Measurements from ENCODE around the gene FAM3B.

Gene FAM3B

GRCh38 chr21:41319273-41319672 is 2.7 kb downstream of the FAM3B start:
- DNase-seq: no peak

- no peak for DNase-seq
Observed at GRCh38 chr21:41321211-41321907, 4.8 kb downstream of the FAM3B start.

DNA sequence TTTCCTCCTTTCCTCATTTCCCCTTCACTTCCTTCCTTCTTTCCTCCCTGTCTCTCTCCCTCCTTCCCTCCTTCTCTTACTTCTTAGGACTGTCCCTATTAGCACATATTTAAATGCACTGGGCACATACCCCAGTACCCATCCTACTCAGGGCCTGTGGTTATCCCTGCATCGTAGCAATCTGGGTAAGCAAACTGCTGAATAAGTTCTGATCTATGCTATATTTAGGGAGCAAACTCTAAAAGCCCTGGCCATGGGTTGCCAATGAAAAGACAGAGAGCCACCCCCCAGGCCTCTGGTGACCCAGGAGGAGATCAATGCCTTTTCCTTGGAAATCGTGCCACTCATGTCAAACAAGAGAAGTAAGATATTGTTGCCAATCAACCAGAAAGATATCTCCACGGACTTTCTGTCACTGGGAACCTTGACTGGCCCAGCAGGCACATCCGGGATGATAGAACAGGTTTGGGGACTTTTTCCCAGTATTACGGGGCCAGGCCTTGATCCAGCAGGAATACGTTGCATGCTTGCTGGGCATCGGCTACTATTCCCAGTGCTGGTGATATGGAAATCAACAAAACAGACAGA is 5.4 kb downstream of the FAM3B start:
- no peak for DNase-seq

DNA sequence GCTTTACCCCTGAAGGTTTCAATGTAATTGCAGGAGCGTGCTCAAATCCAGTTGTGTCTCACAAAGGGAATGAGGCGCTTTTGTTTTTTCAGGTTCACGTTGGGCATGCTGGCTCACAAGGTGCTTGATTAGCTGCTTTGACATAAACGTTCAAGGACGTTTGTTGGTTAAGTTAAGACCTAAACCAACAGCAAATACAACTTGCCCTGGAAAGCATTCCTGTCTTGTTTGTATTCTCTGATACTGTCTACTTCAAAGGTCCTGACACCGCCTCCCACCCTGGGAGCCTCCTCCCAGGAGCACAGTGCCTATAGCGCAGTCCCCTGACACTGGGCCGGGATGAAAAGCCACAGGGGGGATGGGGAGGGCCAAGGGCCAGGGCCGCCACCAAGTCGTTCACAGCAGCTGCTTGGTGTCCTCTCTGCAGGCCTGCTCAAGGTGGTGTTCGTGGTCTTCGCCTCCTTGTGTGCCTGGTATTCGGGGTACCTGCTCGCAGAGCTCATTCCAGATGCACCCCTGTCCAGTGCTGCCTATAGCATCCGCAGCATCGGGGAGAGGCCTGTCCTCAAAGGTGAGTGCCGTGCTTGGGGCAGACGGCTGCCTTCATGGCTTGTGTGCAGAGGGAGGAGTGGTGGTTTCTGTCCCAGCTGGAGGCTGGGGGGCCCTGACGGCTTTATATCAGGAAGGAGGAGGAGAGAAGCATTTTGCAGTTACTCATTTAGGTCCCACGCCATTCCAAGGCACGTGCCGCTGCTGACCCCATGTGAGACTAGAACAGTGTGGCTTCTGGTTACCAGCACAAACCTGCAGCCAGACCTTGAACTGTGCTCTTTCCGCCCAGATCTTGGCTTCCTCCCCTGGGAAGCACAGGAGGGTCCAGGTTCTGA is 6.1 kb downstream of the FAM3B start:
- DNase-seq: no peak

- no peak for DNase-seq
Observed at GRCh38 chr21:41325138-41325912, 8.7 kb downstream of the FAM3B start.

DNA sequence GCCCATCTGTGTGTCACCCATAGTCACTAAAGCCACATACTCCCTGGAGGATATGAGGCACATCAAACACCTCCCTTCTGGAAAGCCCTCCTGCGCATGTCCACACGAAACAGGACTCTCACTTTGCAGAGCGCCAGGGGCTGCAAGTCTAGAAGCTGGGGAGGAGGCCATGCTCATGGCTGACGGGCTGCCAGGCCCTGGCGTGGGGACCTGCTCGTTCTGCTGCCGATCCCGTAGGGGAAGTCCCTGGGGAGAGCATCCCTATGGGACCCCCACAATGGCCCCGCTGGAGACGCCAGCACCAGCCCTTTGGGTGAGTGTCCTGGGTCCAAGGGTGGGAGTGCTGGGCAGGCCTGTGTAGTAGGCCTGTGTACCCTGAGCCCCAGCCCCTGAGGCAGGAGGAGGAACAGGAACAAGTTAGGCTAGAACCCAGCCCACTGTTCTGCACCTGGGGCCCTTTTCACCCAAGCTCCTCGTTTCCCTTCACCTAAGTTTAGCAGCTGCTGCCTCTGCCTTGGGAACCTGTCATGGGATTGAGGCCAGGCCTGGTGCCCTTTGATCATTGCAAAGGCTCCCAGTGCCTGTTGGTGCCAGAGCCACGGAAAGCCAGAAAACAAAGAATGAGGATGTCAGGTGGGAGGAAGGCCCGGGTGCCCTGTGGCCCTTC is 9.9 kb downstream of the FAM3B start:
- no peak for DNase-seq

- DNase-seq: no peak
Observed at GRCh38 chr21:41327753-41328152, 11.2 kb downstream of the FAM3B start.

- DNase-seq: no peak
Observed at GRCh38 chr21:41328660-41329607, 12.3 kb downstream of the FAM3B start.

- no peak for DNase-seq
Observed at GRCh38 chr21:41333752-41334151, 17.2 kb downstream of the FAM3B start.

- no peak for DNase-seq
Observed at GRCh38 chr21:41337515-41337914, 20.9 kb downstream of the FAM3B start.

DNA sequence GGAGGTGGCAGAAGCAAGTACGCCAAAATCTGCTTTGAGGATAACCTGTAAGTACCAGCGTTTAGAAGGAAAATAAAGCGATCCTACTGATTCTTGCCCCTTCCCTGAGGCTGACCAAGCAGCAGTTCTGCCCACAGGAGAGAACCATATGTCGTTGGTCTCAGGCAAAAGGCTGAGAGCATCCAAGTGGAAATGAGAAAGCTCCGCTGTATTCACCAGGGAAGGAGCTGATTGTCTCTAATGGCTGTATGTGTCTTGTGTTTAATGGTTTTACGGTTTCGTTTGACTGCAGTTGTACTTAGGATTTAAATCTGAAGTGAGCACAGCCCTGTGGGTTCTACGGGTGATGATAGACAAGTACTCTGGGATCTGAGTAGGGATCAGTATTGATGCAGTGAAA is 21.9 kb downstream of the FAM3B start:
- DNase-seq: no peak

DNA sequence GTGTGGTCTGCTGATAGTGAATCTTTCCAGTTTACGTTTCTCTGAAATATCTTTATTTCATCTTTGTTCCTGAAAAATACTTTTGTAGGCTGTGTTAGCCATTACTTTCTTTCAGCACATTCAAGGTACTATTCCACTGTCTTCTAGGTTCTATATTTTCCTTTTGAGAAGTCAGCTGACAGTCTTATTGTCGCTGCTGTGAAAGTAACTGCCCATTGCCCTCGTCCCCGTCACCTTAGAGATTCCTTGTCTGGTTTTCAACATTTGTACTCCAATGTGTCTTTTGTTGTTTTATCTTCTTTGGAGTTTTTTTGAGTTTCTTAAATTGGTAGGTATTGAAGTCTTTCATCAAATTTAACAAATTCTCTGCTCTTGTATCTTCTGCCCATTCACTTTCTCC is 25.4 kb downstream of the FAM3B start:
- no peak for DNase-seq

DNA sequence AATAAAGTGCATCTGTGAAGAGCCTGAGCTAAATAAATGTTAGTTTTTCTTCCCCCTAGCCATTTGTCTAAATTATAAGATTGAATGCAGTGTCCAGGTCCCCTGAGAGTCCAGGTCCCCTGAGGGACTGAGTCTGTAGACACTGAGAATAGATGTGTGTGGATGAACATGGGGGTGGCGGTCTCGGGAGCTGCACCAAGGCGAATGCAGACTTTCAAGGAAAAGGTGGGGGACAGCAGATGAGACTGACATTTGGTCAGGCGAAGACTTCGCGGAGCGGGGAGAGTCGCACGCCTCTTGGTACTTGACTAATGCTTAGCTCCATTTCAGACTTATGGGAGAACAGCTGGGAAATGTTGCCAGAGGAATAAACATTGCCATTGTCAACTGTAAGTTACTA is 27.5 kb downstream of the FAM3B start:
- DNase-seq: no peak

DNA sequence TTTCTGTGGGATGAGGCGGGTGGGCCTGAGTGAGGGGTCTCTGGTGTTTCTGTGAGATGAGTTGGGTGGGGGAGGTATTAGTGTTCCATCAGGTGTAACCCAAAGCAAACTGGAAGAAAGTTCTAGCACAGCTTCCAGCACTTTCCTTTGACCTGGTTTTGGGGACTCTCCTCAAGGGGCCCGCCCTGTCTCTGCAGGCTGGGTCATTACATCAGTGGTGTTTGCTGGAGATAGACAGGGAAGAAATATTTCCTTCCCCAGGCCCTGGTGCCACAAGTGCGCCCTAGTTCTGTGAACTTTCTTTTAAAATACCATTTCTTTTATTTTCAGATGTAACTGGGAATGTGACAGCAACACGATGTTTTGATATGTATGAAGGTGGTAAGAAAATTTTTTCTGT is 28.8 kb downstream of the FAM3B start:
- no peak for DNase-seq

DNA sequence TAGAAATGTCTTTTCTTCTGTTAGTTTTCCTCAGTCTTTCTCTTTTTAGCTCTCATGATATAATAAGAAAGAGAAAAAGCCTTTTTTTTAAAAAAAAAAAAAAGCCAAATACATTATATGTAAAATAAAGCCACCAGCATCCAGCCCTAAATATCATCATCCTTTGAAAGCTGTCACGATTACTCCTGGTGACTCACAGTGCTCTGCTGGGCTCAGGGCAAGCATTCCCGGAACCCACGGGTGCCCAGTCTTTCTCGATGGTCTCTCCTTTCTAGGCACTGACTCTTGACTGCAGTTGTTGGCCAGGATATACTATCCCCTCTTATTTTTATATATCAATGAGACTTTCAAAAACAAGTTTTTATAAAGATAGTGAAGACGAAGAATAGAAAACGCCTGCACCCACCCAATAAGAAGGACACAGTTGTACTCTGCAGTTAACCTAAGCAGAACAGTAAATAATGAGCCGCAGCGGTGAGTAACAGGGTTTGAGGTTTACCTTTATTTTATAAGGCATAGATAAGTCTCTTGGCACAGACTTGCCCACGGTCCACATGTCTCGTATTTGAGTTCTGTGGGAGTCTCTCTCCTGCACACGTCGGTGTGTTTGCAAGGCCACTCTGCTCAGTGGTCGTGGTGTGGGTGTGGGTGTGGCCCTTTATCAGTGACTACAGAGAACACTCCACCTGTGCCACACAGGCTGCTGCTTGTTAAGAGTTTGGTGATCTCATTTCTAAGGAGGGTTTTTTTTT is 29.5 kb downstream of the FAM3B start:
- no peak for DNase-seq

DNA sequence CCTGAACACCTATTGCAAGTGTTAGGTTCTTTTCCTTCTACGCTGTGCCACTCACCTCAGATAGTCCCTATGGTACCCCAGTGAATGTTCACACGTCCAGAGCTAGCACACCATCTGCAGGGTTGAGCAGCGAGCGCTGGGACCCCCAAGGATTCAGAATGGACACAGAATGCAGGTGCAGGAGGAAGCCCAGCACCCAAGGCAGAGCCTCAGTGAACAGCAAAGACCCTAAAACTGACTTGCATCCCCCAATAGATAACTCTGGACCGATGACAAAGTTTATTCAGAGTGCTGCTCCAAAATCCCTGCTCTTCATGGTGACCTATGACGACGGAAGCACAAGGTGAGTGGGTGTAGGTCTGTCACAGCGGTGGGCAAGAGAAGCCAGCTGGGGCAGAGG is 30.2 kb downstream of the FAM3B start:
- DNase-seq: no peak

DNA sequence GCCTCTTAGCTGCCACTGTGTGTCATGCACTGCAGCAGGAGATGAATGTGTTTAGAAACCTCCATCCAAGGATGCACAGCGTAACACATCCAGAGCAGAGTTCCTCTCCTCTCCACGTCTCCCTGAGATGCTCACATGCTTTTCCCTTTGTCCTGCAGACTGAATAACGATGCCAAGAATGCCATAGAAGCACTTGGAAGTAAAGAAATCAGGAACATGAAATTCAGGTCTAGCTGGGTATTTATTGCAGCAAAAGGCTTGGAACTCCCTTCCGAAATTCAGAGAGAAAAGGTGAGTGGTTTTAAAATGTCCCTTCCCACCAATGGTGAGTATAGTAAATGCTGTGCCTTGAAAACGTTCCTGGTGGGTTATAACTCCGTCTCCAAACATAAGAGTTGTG is 31.8 kb downstream of the FAM3B start:
- no peak for DNase-seq

- DNase-seq: no peak
Observed at GRCh38 chr21:41349126-41349525, 32.5 kb downstream of the FAM3B start.

DNA sequence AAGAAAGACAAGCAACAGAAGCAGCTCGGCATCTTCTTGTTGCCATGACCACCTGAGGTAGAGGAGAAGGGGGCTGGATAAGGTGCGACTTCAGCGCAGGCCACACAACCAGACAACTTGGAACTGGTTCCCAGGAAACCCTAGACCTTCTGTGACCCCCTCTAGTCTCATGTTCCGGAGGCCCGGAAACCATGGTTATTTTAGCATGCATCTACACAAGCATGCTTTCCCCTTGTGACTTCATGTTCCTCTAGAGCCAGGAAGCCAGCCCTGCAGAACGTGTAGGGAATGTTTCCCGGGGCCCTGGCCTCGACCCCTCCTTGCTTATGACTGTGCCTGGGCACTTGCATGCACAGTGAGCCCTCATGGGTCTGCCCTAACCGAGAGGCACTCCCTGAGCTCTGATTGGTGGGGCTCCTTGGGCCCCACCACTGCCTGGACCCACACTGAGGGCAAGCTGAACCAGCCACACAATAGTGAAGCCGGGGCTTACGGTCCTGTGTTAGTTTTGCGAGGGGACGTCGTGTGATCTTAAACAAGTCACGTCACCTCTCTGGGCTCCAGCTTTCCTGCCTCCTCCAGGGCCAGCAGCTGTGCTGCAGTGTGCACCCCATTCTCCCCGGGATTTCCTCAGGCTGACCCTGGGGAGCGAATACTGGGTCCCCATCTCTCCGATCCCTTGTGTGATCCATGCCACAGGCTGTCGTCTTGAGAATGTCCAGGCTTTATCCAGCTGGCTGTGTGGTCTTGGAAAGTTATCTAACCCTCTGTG is 33.2 kb downstream of the FAM3B start:
- no peak for DNase-seq

Data from stimulated activated CD4-positive, alpha-beta T cell treated with anti-CD3 and anti-CD28 coated beads, Interleukin-4, amount 100 ng/mL, for 24 hours (primary cell).